ENCODE measurements around the gene SCAI.
"Not testable (repeated sequence)": the region's sequence is repeated elsewhere in the genome, so short reads cannot be mapped to it uniquely, and the experiment has no call there.

SCAI gene

DNA sequence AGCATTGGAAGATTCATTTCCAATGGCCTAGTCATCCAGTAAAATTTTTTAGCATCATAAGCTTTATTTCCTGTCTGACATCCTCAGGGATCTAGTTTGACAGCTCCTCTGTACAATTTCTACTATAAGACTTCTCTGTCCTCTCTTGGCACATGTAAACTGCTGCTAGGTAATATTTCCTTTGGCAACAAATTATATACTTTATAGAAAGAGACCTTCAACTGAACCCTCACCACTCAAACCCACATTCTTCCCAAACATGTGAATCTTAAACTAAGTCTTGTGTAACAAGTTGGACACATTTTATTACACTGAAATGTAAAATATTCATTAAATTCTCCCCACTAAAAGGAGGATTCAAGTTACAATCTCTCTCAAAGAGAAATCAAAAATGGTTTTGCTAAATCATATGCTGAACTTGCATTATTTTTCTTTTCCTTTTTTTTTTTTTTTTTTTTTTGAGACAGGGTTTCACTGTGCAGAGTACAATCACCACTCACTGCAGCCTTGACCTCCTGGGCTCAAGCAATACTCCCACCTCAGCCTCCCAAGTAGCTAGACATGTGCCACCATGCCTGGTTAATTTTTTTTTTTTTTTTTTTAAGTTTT lies 36.9 kb downstream of the SCAI start:
- peak; percentile 28 for DNase-seq (ENCODE audit: low read depth)

DNA sequence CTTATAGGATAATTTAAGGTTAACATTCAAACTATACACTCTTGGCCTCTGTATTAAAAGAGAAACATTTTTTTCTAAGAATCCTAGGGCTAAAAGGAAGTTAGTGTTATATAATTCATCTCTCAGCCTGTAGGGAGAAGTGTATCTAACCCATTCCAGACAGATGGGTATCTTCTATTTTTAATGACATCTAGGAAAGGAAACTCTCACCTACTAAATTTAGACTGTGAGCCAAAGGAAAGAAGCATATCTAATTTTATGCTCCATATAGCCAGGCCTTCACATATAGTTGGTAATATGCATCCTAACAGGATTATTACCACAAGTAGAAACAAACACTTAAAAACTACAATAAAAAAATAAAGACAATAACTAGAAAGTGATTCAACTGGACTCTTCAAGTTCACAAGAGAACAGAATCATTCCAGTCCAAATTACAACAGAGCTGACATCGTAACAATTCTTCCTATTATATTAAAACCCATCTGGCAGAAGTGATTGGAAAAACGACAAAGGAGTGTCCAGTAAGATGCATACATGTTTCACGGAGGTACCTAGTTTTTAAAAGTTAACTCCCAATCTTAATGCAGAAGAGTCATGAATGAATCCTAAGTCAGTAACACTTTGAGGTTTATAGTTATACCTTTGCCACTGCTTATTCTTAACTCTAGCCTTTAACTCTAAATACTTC lies 39.4 kb downstream of the SCAI start:
- no peak for DNase-seq (ENCODE audit: low read depth)

DNA sequence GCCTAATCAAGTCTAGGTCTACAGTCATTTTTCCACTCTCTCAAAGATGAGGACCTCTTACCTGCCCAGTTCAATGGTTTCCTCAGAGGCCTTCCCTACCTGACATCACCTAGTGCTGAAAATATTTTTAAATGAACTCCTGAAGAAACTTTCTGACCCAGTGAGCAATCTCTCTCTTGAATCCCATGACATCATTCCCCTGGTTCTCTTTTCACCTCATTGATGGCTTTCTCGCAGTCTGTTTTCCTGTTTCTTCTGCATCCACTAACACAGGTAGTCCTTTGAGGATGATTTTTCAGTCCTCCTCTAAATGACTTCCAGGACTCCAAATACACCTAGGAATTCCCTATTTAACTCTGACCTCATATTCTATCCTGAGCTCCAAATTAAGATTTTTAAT lies 40.3 kb downstream of the SCAI start:
- DNase-seq (ENCODE audit: low read depth): no peak

- DNase-seq (ENCODE audit: low read depth): no peak
Measured at GRCh38 chr9:125100822-125101221, 42.5 kb downstream of the SCAI start.

DNA sequence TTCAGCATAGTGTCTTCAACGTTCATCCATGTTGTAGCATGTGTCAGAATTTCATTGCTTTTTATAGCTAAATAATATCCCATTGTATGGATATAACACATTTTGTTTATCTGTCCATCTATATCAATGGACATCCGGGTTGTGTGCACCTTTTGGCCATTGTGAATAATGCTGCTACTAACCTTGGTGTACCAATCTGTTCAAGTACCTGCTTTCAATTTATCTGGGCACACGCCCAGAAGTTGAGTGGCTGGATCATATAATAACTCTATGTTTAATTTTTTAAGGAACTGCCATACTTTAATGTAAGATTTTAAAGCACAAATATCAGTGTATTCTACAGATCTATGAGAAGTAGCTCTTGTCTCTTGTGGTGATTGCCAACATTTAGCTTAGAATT lies 43.5 kb downstream of the SCAI start:
- no peak for DNase-seq (ENCODE audit: low read depth)

GRCh38 chr9:125095821-125096443 lies 47.4 kb downstream of the SCAI start:
- DNase-seq (ENCODE audit: low read depth): no peak

DNA sequence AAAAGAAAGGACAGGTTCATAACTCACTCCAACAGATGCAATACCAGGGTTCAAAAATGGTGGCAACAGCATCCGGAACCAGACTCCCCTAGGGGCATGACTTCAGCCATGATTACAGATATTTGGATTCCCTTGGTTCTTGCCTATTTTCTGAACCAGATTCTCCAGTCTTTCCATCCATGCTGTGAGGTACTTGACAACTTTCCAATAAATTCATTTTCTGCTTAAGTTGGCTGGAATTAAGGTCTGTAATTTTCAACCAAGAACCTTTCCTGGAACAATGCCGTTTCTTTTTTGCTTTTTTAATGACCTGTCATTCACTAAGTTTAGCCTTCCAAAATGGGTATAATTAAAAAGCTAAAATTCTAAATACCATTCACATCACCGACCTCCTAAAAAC lies 52.2 kb downstream of the SCAI start:
- DNase-seq (ENCODE audit: low read depth): no peak

GRCh38 chr9:125089331-125089730 lies 54.0 kb downstream of the SCAI start:
- DNase-seq (ENCODE audit: low read depth): no peak

DNA sequence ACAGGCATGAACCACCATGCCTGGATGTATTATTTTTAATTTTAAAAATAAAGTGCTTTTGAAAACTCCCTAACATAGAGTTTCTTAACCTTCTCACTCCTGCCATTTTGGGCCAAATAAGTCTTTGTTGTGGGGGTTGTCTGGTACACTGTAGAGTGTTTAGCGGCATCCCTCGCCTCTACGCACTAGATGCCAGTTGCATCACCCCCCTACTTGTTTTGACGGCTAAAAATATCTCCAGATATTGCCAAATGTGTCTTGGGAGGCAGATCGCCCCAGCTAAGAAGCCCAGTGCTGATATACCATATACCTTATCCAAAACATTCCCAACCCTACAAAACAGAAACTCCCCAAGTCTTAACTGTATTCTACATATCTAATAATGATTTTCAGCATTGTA lies 54.6 kb downstream of the SCAI start:
- DNase-seq (ENCODE audit: low read depth): no peak

- DNase-seq (ENCODE audit: low read depth): no peak
Measured at GRCh38 chr9:125085703-125086477, 57.4 kb downstream of the SCAI start.

DNA sequence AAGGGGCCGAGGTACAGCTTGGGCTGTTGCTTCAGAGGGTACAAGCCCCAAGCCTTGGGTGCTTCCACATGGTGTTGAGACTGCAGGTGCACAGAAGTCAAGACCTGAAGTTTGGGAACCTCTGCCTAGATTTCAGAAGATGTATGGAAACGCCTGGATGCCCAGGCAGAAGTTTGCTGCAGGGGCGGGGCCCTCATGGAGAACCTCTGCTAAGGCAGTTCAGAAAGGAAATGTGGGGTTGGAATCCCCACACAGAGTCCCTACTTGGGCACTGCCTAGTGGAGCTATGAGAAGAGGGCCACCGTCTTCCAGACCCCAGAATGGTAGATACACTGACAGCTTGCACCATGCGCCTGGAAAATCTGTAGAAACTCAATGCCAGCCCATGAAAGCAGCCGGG lies 61.1 kb downstream of the SCAI start:
- DNase-seq (ENCODE audit: low read depth): not testable (repeated sequence)

DNA sequence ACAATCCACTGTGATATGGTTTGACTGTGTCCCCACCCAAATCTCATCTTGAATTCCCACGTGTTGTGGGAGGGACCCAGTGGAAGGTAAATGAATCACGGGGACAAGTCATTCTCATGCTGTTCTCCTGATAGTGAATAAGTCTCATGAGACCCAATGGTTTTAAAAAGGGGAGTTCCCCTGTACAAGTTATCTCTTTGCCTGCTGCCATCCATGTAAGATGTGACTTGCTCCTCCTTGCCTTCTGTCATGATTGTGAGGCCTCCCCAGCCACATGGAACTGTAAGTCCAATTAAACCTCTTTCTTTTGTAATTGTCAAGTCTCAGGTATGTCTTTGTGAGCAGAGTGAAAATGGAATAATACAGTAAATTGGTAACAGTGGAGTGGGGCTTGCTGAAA lies 62.5 kb downstream of the SCAI start:
- not testable (repeated sequence) for DNase-seq (ENCODE audit: low read depth)

DNA sequence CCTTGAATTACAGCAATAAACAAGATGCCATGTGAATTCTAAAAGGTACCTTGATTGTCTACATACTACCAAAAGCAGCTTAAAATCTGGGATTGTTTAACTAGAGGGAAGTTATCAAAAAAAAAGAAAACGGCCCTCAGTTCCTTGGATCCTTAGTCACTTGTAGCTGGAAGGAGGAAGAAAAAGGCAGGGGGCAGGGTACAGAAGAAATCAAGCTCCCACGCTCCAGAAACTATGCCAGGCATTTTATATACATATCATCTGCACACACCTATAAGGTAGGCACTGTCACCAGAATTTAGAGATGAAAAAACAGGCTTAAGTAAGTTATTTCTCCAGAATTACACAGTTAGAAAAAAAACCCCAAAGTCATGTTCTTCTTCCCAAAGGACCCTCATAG lies 63.4 kb downstream of the SCAI start:
- DNase-seq (ENCODE audit: low read depth): no peak

DNA sequence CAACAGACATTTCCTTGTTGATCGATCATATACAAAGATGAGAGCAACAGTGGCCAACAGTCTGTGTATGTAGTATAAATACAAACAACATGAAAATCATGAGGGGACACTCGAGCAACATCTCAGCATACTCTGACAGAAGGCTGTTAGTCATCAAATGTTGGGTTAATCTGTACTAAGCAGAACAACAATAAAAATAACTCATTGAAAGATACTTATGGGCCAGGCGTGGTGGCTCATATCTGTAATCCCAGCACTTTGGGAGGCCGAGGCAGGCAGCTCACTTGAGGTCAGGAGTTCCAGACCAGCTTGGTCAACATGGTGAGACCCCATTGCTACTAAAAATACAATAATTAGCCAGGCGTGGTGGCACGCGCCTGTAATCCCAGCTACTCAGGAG lies 67.3 kb downstream of the SCAI start:
- no peak for DNase-seq (ENCODE audit: low read depth)

- no peak for DNase-seq (ENCODE audit: low read depth)
Measured at GRCh38 chr9:125074976-125075375, 68.4 kb downstream of the SCAI start.

DNA sequence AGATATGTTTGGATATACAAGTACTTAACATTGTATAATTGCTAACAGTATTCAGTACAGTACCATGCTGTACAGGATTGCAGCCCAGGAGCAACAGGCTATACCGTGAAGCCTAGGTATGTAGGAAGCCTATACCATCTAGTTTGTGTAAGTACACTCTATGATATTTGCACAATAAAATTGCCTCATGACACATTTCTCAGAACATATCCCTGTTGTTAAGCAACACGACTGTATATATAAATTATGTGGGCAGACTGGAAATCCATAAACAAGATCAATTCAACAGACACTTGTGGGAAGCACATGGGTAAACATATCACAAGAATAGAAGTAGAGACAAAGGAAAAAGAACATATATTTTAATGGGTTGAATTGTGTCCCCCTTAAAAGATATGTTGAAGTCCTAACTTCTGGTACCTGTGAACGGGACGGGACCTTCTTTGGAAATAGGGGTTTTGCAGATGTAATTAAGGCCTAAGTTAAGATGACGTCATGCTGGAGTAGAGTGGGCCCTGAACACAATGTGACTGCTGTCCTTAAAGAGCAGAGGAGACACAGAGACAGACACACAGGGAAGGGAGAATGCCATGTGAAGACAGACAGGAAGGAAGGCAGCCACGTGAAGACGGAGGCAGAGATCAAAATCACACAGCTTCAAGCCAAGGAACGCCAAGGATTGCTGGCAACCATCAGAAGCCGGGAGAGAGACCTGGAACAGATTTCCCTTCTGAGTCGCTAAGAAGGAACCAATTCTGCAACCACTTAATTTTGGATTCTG lies 76.3 kb downstream of the SCAI start:
- peak; percentile 17 for DNase-seq (ENCODE audit: low read depth)

DNA sequence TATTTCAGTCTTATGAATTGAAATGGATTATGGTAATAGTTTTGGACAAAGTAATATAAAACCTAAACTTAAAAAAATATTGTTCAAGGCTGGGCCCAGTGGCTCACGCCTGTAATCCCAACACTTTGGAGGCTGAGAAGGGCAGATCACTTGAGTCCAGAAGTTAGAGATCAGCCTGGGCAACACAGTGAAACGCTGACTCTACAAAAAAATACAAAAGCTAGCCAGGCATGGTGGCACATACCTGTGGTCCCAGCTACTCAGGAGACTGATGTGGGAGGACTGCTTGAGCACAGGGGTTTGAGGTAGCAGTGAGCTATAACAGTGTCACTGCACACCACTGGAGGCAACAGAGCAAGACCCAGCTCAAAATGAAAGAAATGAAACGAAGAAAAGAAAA lies 81.9 kb downstream of the SCAI start:
- no peak for DNase-seq (ENCODE audit: low read depth)

DNA sequence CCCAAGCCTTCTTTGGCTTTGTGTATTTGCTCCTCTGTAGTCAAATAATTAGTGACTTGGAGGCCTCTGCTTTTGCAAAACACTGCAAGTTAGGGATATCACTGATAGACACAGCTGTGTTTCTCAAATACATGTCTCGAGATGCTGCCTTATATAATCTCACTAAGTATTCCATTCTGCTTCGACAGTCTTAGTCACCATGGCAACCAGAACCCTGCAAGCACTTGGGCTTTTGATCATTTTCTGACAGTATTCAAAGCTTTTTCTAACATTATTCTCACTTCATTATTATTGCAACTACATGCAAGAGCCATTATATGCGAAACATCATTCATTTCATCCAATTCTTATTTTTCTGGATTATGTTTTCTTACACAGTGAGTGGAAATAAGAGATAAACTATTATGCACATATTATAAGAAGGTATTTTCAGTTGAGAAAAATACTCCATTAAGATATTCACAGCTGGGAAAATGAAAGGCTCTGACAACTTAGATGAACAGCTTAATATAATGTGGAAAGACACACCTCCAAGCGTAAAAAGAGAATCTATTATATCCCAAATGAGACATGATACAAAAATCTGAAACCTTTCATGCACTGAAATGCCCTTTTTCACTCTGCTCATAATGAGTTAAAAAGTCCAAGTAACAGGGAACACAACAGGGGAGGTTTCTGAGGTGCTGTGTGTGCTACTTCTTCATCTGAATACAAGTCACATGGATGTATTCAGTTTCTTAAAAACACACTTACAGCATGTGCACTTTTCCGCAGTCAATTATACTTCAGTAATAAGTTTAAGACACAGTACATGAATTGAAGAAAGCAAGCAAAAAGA lies 93.9 kb downstream of the SCAI start:
- no peak for DNase-seq (ENCODE audit: low read depth)

GRCh38 chr9:125043631-125044030 lies 99.7 kb downstream of the SCAI start:
- no peak for DNase-seq (ENCODE audit: low read depth)

DNA sequence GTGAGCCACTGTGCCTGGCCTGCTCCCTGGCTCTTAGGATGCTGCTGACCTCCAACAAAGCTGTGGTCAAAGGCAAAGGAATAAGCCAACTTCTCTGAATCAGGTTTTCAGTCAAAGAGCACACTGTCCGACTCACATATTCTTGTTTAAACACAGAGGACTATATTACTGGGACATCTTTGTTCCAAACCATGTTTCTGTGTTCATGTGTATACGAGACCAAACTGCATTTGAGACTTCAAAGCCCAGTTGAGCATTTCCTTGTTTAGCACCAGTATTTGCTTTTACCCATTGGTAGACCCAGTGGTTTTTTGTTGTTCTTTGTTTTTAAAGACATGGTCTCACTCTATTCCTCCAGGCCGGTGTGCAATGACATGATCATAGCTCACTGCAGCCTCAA lies 100.2 kb downstream of the SCAI start:
- no peak for DNase-seq (ENCODE audit: low read depth)

- DNase-seq (ENCODE audit: low read depth): no peak
Measured at GRCh38 chr9:125038166-125038565, 105.2 kb downstream of the SCAI start.
